Limb (tissue), 2 donors: ENCODE results near the gene TFPT.

ENCODE experiments used
- DNase-seq, 2 donors: peaks; one replicate each; pipeline ENCODE4 v3.0.0-alpha.2; 2016; ENCODE audit errors: extremely low spot score in 2 of 2

TFPT gene

DNA sequence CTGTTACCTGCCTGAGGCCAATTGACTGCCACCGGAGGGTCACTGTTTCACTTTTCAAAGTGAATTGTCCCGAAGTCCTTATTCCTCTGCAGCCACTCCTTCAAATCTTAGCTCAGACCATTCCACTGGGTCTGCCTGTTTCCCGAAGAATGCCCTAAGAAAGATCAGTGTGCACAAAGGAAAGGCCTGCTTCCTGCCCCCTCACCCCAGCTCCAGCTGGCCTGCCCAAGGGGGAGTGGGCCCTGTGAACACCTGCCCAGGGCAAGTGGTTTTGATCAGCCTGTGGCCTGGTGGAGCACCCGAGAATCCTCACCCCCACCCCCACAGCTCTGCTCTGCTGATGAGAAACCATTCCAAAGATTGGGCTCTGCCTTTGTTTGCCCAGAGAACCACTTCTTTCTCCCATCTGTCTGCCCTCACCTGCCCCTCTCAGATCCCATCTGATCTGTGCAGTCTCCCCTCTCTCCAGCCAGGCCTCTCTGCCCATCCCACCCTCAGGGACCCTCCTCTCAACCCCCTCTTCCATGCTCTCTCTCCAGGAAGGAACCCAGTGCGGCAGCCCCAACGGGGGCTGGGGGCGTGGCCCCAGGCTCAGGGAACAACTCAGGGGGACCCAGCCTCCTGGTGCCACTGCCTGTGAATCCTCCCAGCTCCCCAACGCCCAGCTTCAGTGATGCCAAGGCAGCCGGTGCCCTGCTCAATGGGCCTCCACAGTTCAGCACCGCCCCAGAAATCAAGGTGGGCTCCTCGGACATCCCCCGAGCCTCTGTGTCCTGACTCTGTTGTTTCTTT is 33.8 kb upstream of the TFPT start:
- DNase-seq: no peak

DNA sequence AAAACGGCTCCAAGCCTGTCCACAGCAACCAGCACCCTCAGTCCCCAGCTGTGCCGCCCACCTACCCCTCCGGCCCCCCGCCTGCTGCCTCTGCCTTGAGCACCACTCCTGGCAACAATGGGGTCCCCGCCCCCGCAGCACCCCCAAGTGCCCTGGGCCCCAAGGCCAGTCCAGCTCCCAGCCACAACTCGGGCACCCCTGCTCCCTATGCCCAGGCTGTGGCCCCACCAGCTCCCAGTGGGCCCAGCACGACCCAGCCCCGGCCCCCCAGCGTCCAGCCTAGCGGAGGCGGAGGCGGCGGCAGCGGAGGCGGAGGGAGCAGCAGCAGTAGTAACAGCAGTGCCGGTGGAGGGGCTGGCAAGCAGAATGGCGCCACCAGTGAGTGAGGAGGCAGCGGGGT is 32.7 kb upstream of the TFPT start:
- DNase-seq: no peak

DNA sequence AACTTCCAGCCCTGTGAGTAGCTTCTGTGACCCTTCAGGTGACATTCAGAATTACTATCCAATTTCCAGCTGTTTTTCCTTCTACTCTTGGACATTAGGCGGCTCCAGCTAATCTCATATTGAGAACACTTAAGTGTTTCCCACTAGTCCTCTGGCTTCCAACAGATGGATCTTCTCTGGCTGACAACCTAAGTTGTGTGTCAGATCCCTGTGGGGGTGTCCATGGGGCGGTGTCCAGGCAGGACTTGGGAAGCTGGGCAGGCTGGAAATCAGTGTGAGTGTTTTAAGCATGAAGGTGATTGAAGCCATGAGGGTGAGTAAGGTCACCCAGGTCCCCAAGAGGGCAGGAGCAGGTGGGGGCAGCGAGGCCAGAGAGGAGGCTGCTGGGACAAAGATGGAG is 32.2 kb upstream of the TFPT start:
- no peak for DNase-seq

DNA sequence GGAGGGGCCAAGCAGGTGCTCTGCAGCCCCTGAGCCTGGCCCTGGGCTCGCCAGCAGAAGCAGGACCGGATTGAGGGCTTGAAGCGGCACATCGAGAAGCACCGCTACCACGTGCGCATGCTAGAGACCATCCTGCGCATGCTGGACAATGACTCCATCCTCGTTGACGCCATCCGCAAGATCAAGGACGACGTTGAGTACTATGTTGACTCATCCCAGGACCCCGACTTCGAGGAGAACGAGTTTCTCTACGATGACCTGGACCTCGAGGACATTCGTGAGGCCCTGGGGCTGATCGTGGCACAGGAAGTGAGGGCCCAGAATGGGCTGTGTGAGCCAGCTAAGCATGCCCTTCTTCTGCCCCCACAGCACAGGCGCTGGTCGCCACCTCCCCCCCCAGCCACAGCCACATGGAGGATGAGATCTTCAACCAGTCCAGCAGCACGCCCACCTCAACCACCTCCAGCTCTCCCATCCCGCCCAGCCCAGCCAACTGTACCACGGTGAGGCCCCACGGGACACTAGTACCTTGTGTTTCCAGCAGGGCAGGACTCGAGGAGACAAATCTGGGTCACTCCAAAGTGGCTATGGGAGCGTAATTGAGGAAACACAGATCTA is 30.2 kb upstream of the TFPT start:
- DNase-seq: no peak

DNA sequence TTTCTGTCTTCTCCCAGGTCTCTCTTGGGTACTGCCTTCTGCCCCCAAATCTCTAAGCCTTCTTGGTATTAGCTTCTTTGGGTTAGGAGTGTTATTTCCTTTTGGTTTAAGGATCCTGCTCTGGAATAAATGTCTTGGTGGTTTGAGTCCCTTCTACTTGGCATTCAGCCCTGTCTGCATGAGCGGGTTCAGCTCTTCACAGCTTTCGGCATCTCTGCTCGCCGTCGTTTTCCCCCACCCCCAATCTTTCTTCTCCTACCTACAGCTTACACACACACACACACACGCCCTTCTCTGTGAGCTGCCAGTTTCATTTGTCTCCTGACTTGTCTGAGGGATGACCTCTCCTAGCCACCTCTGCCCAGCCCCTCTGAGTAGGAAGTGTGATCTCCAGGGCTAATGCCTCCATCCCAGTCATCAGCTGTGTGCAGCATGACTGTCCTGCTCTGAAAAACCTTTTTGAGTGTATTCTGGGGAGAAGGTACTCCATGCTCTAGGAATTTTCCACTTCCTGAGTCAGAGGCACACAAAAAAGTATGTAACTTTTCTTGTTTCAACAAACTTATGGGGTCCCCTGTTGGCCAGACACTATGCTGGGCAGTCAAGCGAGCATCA is 26.8 kb upstream of the TFPT start:
- DNase-seq: no peak

DNA sequence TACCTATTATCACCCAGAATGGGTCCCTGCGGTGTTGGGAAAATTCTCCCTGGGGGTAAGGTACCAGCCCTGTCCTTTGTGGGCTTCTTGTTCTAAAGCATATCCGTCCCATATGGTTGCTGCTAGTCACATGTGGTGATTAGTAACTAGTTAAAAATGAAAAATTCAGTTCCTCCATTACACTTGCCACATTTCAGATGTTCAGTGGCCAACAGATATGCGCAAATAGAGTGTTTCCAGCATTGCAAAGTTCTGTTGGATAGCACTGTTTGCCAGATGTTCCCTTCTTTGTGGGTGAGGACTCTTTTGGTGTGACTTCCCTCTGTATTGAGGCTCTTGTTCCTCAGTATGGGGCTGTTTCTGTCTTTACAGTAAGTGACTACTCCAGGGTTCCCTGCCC is 25.9 kb upstream of the TFPT start:
- DNase-seq: no peak

DNA sequence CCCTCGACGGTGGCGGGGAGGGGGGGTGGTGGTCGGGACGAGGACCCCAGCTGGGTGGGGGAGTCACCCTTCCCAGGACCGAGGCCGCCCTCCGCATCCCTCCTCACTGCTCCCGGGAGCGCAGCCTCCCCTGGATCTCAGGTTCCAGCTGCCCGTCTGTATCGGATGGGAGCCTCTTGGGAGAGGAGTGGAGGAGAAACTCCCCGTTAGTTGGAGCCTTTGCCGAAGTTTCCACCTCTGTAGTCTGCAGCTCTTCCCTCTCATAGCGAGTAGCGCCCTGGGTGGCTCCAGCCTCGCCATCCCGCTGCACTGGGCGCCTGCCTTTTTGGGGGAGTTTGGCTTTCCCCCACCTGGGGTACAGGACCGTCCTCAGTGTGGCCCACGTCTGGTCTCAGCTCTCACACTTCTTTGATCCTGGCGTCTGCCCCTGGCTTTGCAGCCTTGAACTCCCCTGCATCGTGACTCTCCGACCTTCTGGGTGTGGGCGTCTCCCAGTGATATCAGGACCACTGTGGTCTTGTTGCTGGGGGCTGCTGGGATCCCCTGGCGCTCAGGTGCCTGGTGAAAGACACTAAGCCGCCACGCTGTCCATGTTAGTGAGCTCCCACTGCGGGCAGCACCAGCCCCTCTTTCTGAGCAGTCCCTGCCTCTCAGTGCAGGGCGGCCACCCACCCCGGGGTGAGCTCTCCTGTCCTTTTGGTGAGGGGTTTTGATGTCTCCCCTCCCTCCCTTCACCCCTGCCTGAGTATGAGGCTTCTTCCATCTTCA is 23.2 kb upstream of the TFPT start:
- no peak for DNase-seq

DNA sequence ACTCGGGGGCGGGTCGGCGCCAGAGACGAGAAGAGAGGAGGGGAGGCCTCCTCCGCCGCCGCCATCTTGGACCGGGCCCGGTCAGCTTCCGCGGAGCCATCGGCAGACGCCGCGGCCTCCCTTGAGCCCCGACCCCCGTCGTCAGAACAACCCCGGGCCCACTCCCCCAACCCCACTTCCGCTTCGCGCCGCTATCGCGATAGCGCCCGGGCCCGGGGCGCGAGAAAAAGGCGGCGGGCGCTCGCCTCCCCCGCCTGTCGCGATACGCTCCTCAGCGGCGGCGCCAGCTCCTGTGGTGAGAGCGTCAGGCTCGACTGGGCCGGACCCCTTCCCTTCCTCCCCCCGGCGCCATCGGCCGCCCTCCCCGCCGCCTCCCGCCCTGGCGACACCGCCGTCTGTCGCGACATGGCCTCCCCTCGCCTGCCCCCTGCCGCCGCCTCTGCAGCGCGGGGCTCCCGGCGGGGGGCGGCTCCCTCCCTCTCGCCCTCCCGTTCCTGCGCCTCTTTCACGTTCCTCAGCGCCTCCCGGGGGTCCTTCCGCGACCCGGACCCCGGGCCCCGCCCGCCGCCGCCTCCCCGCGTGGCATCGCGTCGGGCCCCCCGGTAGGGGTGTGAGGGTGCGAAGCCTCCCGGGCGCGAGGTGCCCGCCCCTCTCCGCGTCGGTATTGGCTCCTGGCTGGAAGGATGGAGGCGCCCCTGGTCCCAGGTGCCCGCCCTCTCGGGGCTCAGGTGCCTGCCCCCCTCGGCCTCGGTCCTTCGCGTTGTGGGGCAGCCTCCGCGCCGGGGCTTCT is 22.4 kb upstream of the TFPT start, which contains the start of gene CNOT3:
CNOT3 (plus strand) TSS at position 64 of the 790 bp plus-strand sequence. CDS start 5,217 bp downstream, outside the sequence.
- peak in 1 of 2 donors; percentile 61 for DNase-seq

DNA sequence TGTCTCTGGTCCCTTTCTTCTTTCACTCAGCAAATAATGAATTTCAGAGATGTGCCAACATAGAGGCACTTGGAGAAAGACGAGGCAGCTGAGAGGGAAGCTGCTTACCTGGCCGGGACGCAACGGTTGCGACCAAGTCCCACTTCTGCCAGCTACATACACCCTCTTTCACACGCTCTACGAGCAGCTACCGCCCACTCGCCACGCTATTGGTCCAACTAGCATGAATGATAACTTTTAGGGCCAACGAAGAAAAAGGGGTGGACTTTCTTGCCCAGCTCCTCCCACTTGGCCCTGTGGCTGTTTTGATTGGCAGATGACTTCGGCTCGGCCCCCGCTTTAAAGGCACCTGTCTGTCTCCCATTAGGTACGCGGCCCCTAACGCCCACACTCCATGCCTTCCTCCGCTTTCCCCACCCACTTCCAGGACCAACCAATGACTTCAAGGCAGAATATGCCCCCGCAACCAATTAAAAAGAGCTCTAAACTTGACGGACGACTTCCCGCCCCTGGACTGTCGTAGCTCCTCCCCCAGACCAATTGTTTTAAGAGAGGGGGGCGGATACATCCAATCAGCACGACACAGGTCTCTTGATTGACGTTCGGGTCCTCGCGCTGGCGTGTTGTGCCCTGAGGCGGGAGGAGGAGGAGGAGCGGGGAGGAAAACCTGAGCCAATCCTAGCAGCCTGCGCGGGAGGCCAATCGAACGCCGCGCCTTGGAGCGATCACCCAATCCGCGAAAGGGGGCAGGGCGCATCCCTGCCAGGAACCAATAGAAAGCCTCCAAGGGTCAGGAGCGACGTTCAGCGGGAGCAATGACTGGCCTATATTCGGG is 21.6 kb upstream of the TFPT start:
- DNase-seq: peak; percentile 99 to 100

DNA sequence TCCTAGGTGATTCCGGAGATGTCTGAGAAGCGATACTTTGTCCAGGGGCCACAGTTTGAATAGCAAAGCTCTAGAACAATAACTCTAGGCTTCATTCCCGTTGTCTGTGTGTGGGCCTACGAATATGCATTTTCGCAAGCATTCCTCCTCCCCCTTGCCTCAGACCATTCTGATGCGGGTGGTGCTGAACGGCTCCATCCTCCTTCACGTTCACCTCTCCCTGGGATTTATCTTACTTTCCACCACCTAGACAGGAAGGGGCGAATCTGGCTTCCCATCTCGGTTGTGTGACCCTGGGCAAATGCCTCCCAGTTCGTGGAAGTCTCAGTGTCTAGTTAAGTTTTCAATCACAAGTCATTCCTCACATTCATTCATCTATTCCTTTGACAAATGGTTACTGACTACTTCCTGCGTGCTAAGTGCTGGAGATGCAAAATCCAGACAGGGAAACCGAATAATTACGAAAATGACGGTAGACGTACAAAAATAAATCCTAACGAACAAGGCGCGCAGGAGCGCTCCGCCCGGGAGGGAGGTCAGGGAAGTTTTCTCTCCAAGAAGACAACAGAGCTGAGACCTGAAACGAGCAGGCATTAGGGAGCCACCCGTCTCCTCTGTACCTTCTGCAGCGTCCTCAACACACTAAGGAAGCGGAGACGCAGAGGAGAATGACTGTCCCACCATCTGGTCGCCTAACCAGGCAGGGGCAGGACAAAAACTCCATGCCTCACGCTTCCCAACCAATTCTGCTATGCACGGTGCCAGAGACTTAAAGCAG is 20.8 kb upstream of the TFPT start:
- no peak for DNase-seq

DNA sequence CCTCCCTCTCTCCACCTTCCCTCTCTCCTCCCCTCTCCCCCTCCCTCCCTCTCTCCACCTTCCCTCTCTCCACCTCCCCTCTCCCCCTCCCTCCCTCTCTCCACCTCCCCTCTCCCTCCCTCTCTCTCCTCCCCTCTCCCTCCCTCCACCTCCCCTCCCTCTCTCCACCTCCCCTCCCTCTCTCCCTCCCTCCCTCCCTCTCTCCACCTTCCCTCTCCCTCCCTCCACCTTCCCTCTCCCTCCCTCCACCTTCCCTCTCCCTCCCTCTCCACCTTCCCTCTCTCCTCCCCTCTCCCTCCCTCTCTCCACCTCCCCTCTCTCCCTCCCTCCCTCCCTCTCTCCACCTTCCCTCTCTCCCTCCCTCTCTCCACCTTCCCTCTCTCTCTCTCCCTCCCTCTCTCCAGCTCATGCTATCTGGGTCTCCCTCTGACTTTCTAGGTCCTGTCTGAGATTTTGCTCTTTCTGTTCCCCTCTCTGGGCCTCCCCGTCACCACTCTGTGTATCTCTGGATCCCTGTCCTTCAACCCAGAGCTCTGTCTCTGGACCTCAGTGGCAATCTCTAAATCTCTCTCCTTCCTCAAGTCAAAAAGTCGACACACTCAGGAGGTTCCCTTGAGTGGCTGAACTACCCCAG is 18.6 kb upstream of the TFPT start:
- no peak for DNase-seq

DNA sequence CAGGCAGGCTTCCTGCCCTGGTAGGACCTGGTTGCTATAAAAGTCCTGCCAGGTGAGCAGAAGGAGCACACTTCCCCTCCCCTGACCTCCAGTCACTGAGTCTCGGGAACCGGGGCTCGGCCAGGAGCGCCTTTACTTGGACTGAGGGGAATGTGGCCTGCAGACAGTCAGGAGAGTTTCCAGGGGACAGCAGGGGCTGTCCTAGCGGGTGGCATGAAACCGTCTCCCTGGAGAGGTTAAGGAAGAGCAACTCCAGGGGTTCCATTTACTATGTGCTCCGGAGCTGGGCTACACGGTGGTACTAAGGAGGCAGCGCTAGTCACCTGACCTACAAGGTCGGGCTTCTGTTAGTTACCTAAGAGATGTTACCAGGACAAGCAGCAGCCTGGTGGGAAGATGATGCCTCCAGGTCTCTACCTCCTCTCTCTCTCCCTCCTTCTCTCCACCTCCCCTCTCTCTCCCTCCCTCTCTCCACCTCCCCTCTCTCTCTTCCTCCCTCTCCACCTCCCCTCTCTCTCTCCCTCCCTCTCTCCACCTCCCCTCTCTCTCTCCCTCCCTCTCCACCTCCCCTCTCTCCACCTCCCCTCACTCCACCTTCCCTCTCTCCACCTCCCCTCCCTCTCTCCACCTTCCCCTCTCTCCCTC is 18.0 kb upstream of the TFPT start:
- peak; percentile 33 to 71 for DNase-seq

DNA sequence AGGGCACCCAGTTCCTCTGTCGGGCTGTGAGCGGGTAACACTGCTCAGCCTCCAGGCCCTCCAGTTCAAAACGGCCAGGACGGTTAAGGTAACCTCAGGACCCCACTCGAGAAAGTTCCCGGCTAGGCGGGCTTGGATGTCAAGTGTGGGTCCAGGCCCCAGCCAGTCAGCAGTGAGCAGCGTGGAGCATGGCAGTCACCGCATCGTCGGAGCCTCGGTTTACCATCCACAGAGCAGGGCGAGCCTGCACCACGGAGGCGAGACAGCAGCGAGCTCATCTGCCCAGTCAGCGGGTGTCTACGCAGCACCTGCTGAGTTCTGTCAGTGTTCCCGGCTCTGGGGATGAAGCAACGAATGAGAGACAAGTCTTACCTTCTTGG is 14.2 kb upstream of the TFPT start:
- no peak for DNase-seq

DNA sequence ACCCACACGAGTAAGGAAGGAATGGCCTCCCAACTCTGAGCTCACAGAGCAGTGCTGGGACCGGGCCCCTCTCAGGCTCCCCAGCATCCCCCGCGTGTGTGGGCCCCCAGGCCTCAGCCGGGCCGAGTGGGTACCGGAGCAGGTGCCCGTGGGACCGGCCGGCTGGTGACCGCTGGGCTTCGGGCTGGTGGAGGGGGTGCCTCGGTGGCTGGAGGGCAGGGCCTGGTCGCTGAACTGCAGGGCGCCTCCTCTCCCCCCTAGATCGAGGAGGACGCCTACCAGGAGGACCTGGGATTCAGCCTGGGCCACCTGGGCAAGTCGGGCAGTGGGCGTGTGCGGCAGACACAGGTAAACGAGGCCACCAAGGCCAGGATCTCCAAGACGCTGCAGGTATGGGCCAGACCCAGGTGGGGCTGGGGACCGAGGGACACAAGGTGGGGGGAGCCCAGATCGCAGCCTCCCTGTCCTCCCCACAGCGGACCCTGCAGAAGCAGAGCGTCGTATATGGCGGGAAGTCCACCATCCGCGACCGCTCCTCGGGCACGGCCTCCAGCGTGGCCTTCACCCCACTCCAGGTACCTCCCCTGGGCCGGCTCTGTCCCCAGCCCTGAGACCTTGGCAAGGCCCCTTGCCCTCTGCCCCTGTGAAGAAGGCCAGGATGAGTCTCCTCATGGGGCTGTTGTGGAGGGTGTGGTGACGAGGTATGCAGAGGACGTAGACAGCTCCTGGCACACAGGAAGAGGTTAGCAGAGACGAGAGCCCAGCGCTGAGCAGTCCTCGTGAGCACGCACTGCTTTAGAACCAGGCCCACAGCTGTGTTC is 13.5 kb upstream of the TFPT start:
- DNase-seq: no peak

DNA sequence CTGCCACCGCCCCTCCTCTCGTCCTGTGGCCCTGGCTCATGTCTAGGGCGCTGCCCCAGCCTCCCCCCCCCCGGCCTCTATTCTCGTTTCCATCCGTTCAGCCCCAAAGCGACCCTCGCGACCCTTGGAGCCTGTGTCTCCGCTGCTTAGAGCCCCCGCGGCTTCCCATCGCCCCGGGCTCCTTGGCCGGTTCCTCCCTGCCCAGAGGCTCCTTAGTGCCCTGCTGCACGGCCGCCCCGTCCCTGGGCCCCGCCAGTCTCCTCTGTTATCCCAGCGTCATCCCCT is 12.9 kb upstream of the TFPT start:
- DNase-seq: no peak

DNA sequence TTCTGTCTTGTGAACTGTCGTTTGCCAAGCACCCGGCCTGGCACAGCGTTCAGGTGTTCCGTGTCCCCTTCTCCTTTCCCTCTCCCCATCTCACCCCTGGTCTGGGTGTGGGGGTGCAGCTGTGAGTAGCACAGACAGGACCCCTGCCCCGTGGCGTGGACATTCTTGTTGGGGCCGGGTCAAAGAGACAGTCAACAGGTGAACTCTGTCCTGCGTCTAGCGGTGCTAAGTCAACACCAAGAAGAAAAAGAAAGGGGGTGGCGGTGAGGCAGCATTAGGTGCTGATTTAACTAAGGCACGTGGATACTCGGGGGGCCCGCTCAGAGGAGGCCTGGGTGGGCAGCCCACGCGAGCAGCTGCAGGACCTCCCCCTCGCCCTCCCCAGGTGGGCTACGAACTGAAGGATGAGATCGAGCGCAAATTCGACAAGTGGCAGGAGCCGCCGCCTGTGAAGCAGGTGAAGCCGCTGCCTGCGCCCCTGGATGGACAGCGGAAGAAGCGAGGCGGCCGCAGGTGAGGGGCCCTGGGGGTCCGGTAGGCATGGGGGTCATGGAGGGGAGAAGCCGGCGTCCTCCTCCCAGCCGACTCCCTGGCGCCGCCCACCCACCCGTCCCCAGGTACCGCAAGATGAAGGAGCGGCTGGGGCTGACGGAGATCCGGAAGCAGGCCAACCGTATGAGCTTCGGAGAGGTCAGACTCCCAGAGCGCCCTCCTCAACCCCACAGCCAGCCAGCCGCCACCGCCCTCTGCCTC is 12.4 kb upstream of the TFPT start:
- DNase-seq: no peak

DNA sequence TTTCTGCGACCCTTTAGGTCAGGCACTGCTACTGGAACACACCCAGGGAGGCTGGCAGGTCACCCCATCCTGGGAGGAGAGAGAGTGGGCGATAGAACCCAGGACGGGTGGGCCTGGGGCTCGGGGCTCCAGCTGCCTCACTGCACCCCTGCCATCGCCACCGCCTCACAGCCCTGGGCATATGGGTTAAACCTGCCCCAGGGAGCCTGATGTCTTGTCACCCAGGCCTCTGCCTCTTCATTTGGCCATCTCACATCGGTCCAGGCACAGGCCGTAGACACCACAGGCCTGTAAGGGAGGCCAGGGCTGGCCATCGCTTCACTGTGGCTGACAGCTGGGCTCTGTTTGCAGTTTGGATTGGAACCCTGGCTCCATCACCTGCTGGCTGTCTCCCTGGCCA is 10.3 kb upstream of the TFPT start:
- DNase-seq: no peak
